ENCODE results near the gene CELF3. TPM values are rescaled to one million over a fixed set of nuclear protein-coding genes. Genes with fewer than 3 reads are reported as not detected.

Gene CELF3
- not detected in 2 replicates for total RNA-seq

DNA sequence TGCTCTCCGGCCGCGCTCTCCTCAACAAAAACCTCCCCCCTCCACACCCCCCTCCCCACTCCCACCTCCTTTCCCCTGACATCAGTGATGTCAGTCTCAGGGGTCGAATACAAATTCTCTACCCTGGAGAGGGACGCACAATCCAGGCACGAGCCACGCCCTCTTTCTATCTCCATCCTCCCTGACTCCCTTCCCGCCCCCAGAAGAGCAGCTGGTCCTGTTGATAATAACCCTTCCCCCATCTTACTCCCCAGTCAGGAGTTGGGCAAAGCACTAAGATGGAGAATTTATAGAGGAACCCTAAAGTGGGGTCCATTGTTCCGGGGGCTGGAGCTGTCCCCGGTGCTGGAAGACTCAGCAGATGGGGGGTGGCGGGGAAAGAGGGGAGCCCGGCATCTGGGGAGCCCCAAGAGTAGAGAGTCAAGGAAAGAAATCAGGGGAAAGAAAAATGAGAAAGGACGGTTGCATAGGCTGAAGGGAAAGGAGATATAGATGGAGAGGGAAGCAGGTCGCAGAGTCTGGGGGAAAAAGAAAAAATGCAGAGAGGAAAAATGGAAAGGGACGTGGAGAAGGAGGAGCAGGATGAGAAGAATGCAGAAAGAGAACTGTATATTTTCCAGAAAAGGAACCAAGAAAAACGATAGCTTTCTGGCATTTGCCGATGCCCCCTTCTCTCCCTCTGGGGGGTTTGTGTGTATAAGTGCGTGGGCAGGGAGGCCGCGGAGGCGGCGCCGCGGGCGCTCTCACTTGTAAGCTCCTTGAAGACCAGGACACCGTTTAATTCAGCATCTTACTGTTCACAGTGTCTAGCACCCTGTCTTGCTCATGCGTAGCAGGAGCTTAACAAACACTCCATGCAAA is at the start of gene CELF3:
CELF3 (minus strand) TSS at position 33 of the 861 bp plus-strand sequence. CDS start 783 bp downstream, outside the sequence.
- Histone ChIP-seq H3K79me2 (ENCODE audit: insufficient read depth, low read length) (no peaks in the 10 kb centered on the region), H3K4me1 (ENCODE audit: insufficient read depth, low read length) (peaks cover 15% of the 10 kb centered on the region), H3K27me3 (ENCODE audit: insufficient read depth, low read length) (peaks cover 64% of the 10 kb centered on the region), H3K4me3 (ENCODE audit: insufficient read depth, low read length) (no peak within 1 kb of the TSS), H4K20me1 (ENCODE audit: insufficient read depth, low read length) (no peaks in the 10 kb centered on the region), H3K4me2 (ENCODE audit: insufficient read depth, low read length) (no peak within 1 kb of the TSS), H3K36me3 (ENCODE audit: insufficient read depth, low read length) (no peaks in the 10 kb centered on the region), H2AFZ (ENCODE audit: low read length) (no peak within 1 kb of the TSS), H3K9me3 (ENCODE audit: low read depth, low read length) (no peaks in the 10 kb centered on the region), H3K27ac (ENCODE audit: low read depth, low read length) (no peak within 1 kb of the TSS)
- TF ChIP-seq, protein P1, sequence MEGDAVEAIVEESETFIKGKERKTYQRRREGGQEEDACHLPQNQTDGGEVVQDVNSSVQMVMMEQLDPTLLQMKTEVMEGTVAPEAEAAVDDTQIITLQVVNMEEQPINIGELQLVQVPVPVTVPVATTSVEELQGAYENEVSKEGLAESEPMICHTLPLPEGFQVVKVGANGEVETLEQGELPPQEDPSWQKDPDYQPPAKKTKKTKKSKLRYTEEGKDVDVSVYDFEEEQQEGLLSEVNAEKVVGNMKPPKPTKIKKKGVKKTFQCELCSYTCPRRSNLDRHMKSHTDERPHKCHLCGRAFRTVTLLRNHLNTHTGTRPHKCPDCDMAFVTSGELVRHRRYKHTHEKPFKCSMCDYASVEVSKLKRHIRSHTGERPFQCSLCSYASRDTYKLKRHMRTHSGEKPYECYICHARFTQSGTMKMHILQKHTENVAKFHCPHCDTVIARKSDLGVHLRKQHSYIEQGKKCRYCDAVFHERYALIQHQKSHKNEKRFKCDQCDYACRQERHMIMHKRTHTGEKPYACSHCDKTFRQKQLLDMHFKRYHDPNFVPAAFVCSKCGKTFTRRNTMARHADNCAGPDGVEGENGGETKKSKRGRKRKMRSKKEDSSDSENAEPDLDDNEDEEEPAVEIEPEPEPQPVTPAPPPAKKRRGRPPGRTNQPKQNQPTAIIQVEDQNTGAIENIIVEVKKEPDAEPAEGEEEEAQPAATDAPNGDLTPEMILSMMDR (IDR thresholded peaks at IDR 0.05; ENCODE audit: extremely low read depth, low read depth, low read length) = no peak
- DNase-seq (ENCODE audit: insufficient read length, low spot score, missing footprints) = peak; percentile 60

DNA sequence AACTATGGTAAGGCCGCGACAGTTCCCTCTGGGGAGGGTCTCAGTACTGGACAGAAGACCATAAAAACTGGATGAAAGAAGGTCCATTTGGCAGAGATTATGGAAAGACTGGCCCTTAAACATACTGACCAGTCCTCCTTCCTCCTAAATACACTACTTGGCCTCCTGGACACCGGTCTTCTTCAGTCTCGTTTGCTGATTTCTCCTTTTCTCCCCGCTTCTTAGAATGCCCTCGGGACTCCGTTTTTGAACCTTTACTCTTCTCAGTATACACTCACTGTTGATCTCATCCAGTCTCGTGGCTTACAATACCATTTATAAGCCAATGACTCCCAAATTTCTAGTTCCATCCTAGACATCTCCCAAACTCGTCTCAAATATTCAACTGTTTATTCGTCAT is 47.4 kb upstream of the CELF3 start:
- no peaks in the 10 kb centered on the region for H4K20me1 ChIP-seq (ENCODE audit: insufficient read depth, low read length)

DNA sequence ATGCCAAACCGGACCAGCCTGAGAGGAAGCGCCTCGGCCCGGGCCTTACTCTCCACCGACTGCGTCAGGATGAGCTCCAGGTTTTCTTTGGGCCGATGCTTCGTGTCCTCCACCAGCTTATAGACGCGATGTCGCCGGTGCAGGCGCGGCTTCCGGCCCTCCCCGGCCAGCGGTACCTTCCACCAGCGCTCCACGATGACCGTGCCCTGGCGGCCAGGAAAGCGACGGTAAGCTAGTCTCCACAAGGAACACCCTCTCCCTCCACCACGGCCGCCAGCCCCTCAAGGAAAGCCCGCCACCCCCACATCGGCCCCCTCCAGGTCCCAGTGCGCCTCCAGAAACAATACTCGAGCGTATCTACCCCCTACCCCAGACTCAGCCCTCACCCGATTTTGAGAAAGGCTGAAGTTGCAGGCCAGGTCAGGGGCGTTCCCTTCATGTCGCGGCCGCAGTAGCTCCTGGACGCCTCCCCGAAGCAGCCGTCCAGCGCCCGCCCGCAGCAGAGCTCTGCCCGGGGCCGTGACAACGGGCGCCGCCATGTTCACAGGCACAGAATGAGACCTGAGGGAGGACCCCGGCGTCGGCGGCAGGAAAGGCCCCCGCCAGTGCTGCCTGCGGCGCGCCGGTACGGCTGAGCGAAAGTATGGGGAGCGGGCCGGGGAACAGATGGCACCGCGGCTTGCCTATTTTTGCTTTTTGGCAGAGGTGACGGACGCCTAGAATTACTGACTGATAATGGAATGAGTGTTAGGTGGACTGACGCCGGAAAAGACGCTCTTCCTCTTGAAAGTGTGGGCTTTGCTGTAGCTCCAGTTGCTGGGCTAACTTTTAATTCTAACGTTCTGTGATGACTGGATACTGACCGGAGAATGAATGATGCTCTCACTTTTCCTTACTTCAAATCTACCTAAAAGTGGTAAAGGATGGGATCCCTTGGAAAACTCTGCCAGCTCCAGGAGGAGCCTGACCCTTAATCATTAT is 46.6 kb upstream of the CELF3 start, which contains the start of gene MRPL9:
MRPL9 (minus strand) TSS at position 556 of the 981 bp plus-strand sequence; CDS start at position 539, 17 bp downstream.
- Histone ChIP-seq H3K27ac (ENCODE audit: low read depth, low read length) (peak within 1 kb of the TSS; percentile 77), H3K79me2 (ENCODE audit: insufficient read depth, low read length) (peaks cover 4% of the 10 kb centered on the region), H3K27me3 (ENCODE audit: insufficient read depth, low read length) (no peaks in the 10 kb centered on the region), H3K4me2 (ENCODE audit: insufficient read depth, low read length) (peak within 1 kb of the TSS; percentile 94), H4K20me1 (ENCODE audit: insufficient read depth, low read length) (no peaks in the 10 kb centered on the region), H3K36me3 (ENCODE audit: insufficient read depth, low read length) (peaks cover 39% of the 10 kb centered on the region), H3K4me3 (ENCODE audit: insufficient read depth, low read length) (peak within 1 kb of the TSS; percentile 90), H2AFZ (ENCODE audit: low read length) (peak within 1 kb of the TSS; percentile 93), H3K4me1 (ENCODE audit: insufficient read depth, low read length) (peaks cover 10% of the 10 kb centered on the region), H3K9me3 (ENCODE audit: low read depth, low read length) (no peaks in the 10 kb centered on the region)
- TF ChIP-seq, protein P1 (IDR thresholded peaks at IDR 0.05; ENCODE audit: extremely low read depth, low read depth, low read length) = no peak
- DNase-seq (ENCODE audit: insufficient read length, low spot score, missing footprints) = peak; percentile 98

More for the DNA sequence above, 47.4 kb upstream of the CELF3 start:
- Histone ChIP-seq H3K9me3 (ENCODE audit: low read depth, low read length) (no peaks in the 10 kb centered on the region), H3K79me2 (ENCODE audit: insufficient read depth, low read length) (peaks cover 4% of the 10 kb centered on the region), H3K4me3 (ENCODE audit: insufficient read depth, low read length) (peak overlapping the region; percentile 90), H3K4me1 (ENCODE audit: insufficient read depth, low read length) (peaks cover 10% of the 10 kb centered on the region), H2AFZ (ENCODE audit: low read length) (peak overlapping the region; percentile 93), H3K36me3 (ENCODE audit: insufficient read depth, low read length) (peaks cover 32% of the 10 kb centered on the region), H3K4me2 (ENCODE audit: insufficient read depth, low read length) (peak overlapping the region; percentile 94), H3K27me3 (ENCODE audit: insufficient read depth, low read length) (no peaks in the 10 kb centered on the region), H3K27ac (ENCODE audit: low read depth, low read length) (peak overlapping the region; percentile 77)
- peak; percentile 89 for DNase-seq (ENCODE audit: insufficient read length, low spot score, missing footprints)
- TF ChIP-seq, protein P1 (IDR thresholded peaks at IDR 0.05; ENCODE audit: extremely low read depth, low read depth, low read length) = no peak
